Epidermal melanocyte (primary cell): ENCODE results near the gene PARP14.

ENCODE experiments used
- DNase-seq: peaks from one replicate; pipeline ENCODE4 v3.0.0; 2011; ENCODE audit warnings: low spot score; ENCODE audit not compliant: insufficient read length

PARP14 gene

DNA sequence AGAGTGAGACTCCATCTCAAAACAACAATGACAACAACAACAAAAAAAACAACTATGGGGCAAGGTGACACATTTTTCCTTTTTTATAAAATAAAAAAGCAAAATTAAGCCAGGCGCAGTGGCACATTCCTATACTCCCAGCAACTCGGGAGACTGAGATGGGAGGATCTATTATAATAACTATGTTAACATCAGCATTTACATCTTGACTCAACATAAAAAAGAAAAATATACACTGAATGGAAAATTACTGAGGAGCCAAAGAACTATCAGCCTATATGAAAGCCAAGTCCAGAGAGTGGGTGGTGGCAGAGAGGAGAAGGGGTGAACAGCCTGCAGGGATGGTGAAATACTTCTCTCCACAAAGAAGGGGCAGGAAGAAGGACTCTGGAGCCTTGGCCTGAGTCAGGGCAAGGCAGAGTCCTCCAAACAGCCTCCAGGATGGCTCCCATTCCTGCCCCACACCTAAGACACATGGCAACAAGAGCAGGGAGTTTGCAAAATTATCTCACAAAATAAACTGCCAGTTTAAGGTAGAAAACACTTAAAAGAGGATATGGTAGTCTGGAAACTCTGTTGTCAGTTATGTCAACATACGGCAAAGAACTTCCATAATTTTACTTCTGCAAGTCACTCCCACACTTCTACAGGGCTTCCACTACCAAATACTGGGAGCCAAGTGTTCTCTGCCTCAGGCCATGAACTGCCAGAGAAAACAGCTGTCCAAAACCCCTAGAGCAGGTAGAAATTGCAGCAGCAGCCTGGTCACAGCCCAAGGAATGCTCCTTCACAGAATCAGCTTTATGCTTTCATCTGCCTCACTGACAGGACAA, 87.1 kb downstream of the PARP14 start:
- DNase-seq = no peak

DNA sequence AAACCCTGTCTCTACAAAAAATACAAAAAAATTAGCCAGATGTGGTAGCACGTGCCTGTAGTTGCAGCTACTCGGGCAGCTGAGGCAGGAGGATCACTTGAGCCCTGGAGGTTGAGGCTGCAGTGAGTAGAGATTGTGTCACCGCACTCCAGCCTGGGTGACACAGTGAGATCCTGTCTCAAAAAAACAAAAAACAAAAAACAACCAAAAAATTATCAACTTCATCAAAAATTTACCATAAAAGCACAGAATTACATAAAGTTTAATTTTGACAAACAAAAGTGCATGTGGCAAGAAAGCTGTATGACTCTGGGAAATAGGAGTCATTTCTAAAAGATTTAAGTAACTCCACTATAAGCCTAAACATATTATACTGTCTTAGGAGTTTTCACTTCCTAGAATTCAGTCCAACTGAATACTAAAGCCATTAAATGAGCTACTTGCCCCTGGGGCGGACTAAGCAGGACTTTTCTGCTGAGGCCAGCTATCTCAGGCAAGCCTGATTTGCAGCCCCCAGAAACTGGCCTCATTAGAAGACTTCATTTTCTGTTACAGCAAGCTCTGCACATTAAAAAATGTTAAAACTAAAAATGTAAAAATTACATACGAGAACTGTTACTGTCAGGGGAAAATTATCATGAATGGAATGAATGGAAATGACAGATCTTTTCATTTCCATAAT, 90.0 kb downstream of the PARP14 start:
- DNase-seq = no peak

DNA sequence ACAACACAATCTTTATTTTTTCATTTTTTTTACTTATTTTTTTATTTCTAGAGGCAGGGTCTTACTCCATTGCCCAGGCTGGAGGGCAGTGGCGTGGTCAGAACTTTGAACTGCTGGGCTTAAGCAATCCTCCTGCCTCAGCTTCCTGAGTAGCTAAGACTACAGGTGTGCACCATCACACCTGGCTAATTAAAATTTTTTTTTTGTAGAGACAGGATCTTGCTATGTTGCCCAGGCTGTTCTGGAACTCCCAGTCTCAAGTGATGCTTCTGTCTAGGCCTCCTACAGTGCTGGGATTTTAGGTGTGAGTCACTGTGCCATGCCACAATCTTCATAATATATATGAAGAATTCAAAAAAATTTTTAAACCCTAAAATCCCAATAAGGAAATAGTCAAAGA, 92.2 kb downstream of the PARP14 start:
- DNase-seq = no peak

DNA sequence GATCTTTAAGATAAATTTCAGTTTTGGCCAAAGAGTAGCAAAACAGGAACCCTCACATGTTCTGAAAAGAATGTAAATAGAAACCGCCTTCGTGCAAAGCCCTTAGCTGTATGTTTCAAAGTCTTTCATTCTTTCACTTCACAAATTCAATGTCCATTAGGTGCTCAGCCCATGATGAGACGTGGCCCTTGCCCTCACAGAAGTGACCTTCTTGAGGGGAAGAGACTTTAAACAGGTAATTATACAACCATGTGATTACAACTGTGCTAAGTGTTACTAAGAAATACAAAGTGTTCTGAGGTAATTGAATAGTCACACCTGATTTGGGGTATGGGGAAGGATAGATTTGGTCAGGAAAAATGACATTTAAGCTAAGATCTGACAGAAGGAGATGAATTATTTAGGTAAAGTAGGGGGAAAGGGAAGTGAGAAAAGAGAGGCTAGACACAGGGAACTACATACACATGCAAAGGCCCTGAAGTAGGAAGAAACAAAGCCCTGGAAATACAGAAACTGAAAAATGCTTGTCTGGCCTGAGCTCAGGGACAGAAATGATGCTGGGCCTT, 93.4 kb downstream of the PARP14 start:
- no peak for DNase-seq

DNA sequence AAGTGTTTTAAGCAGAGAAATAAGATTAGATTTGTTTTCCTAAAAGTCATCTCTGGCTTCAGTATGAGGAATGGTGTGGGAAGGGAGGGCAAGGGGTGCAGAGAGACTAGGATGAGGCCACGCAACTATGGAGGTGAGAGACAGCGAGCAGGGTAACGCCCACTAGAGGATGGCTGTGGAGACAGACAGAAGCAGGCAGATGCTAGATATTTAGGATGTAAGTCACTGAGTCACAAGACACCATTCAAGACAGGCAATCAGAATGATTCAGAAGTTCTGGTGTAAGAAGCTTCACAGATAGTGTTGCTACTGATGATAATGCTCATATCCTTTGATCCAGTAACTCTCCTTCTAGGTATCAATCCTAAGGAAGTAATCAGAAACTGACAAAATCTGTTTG, 93.9 kb downstream of the PARP14 start:
- no peak for DNase-seq

DNA sequence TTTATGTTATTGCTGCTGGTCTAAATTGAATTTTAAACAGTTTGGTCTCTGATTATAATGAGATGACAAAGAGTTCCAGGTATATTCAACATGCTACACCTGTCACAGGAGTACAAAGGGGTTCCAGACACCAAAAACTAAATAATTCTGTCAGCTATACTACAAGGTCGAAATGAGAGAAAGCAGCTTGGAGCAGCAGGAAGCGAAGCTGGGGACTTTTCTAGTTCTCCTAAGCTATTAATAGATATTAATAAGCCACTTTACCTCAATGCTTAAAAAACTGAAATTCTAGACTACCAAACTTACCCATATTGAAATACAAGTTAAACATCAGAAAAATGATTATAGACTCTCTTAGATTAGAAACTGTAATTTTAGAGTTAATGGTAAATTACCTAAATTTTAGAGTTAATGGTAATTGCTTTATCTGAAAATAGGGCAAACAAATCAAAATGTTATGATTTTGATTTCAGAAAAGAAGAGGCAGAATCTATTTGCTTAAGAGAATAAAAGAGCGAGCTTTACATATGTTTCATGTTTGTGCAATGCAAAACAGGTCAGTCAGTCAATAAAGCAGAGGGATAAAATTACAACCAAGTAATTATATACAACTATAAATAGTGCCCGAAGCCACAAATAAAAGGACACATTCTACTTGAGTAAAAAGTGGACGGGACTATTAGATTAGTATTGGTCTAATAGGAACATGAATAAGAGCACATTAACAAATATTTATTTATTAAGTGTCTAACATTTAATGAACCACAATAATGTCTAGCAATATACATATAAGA, 96.2 kb downstream of the PARP14 start:
- no peak for DNase-seq

DNA sequence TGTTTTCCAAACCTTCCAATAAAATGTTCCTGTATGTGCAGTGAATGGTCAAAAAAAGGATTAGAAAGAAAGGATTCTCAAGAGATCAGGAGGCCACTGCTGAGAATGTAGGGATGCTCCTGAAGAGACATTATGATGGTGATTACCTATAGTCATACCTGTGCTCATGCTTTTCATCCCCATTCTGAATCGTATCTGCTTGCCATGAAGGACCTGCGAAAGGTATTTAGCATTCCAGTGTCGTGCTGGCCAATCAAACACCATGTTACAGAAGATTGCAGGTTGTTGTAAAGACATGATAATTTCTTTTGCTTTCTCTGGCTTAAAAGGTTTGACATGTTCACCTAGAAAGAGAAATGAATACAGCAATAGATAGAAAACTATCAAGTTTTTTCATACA, 96.9 kb downstream of the PARP14 start:
- DNase-seq = no peak
